WERI-Rb-1 (cell line): ENCODE data around the gene ILK.

Source experiments
- DNase-seq: peaks from one replicate; pipeline ENCODE4 v3.0.0-alpha.2; 2020
- H3K27ac ChIP-seq: fragments of 250-450 bp; sonication (Bioruptor Pico); 2 replicates; pipeline ENCODE4 v1.5.1; 2020; ENCODE audit warnings: mild to moderate bottlenecking, moderate library complexity
- H3K27me3 ChIP-seq: fragments of 250-450 bp; sonication (Bioruptor Pico); 2 replicates; pipeline ENCODE4 v1.5.1; 2021; ENCODE audit warnings: mild to moderate bottlenecking, low read depth, moderate library complexity; ENCODE audit not compliant: insufficient read depth, severe bottlenecking
- H3K36me3 ChIP-seq: fragments of 250-450 bp; sonication (Bioruptor Pico); 2 replicates; pipeline ENCODE4 v1.5.1; 2020; ENCODE audit warnings: mild to moderate bottlenecking, moderate library complexity
- H3K4me3 ChIP-seq: 2 replicates; pipeline ENCODE4 v1.5.1; 2011; ENCODE audit warnings: low read depth, mild to moderate bottlenecking, control low read depth, low read length
- H3K9me3 ChIP-seq: fragments of 250-450 bp; sonication (Bioruptor Pico); 2 replicates; pipeline ENCODE4 v1.5.1; 2021; ENCODE audit warnings: mild to moderate bottlenecking, moderate library complexity; ENCODE audit not compliant: severe bottlenecking
- CTCF ChIP-seq: IDR thresholded peaks from 2 replicates; pipeline ENCODE4 v1.5.1; 2011; ENCODE audit warnings: low read depth, mild to moderate bottlenecking, control low read depth, inconsistent platforms, low read length

ILK gene

GRCh38 chr11:6557761-6558674 is 45.6 kb upstream of the ILK start:
- no peak for DNase-seq
- H3K27me3 ChIP-seq = no peaks in the 10 kb centered on the region
- no peaks in the 10 kb centered on the region for H3K9me3 ChIP-seq
- TF ChIP-seq CTCF = no peak
- no peak overlapping the region for H3K27ac ChIP-seq
- H3K4me3 ChIP-seq = no peak overlapping the region
- no peaks in the 10 kb centered on the region for H3K36me3 ChIP-seq

- Histone ChIP-seq H3K4me3 (no peak overlapping the region), H3K27ac (no peak overlapping the region), H3K9me3 (no peaks in the 10 kb centered on the region), H3K36me3 (no peaks in the 10 kb centered on the region), H3K27me3 (no peaks in the 10 kb centered on the region)
- DNase-seq = no peak
- no peak for TF ChIP-seq CTCF
Measured at GRCh38 chr11:6559369-6559768, 44.2 kb upstream of the ILK start.

GRCh38 chr11:6561288-6561687 is 42.3 kb upstream of the ILK start:
- Histone ChIP-seq H3K27me3 (no peaks in the 10 kb centered on the region), H3K4me3 (no peak overlapping the region), H3K9me3 (no peaks in the 10 kb centered on the region), H3K36me3 (no peaks in the 10 kb centered on the region), H3K27ac (no peak overlapping the region)
- TF ChIP-seq CTCF = no peak
- no peak for DNase-seq

GRCh38 chr11:6563121-6563619 is 40.4 kb upstream of the ILK start:
- H3K27ac ChIP-seq = no peak overlapping the region
- TF ChIP-seq CTCF = no peak
- H3K9me3 ChIP-seq = no peaks in the 10 kb centered on the region
- no peak overlapping the region for H3K4me3 ChIP-seq
- DNase-seq = no peak
- no peaks in the 10 kb centered on the region for H3K36me3 ChIP-seq
- no peaks in the 10 kb centered on the region for H3K27me3 ChIP-seq

- TF ChIP-seq CTCF = no peak
- H3K27ac ChIP-seq = no peak overlapping the region
- DNase-seq = no peak
- no peak overlapping the region for H3K4me3 ChIP-seq
- H3K9me3 ChIP-seq = no peaks in the 10 kb centered on the region
- H3K36me3 ChIP-seq = no peaks in the 10 kb centered on the region
- H3K27me3 ChIP-seq = no peaks in the 10 kb centered on the region
Measured at GRCh38 chr11:6563667-6564066, 39.9 kb upstream of the ILK start.
